Kidney (tissue), 14 donors: Measurements from ENCODE around the gene FHOD1. TPM values are rescaled to one million over a fixed set of nuclear protein-coding genes. Genes with fewer than 3 reads are reported as not detected.

ENCODE experiments used
- DNase-seq, 5 donors: peaks; one replicate each; pipeline ENCODE4 v3.0.0-alpha.2; 2013 to 2020
- FAIRE-seq: peaks from 2 replicates; lab custom pipeline; 2012; peaks lifted over from hg19 to GRCh38; lab: Jason Lieb, UNC
- H3K27ac ChIP-seq, 2 donors: one replicate each; pipeline ENCODE4 v1.7.0; 2013; ENCODE audit warnings: low read depth in 2 of 2, low read length in 2 of 2, inconsistent platforms in 1 of 2
- H3K27me3 ChIP-seq: one replicate; pipeline ENCODE4 v1.7.1; 2013; ENCODE audit warnings: low read length, inconsistent platforms; ENCODE audit not compliant: control insufficient read depth, insufficient read depth
- H3K36me3 ChIP-seq, 3 donors: one replicate each; pipeline versions ENCODE4 v1.7.0 to v1.7.1; 2013; ENCODE audit warnings: low read length in 3 of 3, control low read depth in 1 of 3, inconsistent platforms in 1 of 3; ENCODE audit not compliant: insufficient read depth in 3 of 3, control insufficient read depth in 2 of 3
- H3K4me1 ChIP-seq, 3 donors: one replicate each; pipeline versions ENCODE4 v1.7.0 to v1.7.1; 2013; ENCODE audit warnings: low read length in 3 of 3, inconsistent platforms in 1 of 3, low read depth in 1 of 3; ENCODE audit not compliant: control insufficient read depth in 2 of 3, insufficient read depth in 2 of 3
- H3K4me3 ChIP-seq, 3 donors: one replicate each; pipeline versions ENCODE4 v1.7.0 to v1.8.1; 2013; ENCODE audit warnings: low read length in 3 of 3, control low read depth in 1 of 3, inconsistent platforms in 1 of 3
- H3K9ac ChIP-seq, 3 donors: one replicate each; pipeline versions ENCODE4 v1.7.0 to v1.7.1; 2013; ENCODE audit warnings: low read length in 3 of 3, control low read depth in 1 of 3, inconsistent platforms in 1 of 3
- H3K9me3 ChIP-seq, 3 donors: one replicate each; pipeline versions ENCODE4 v1.7.0 to v1.7.1; 2013; ENCODE audit warnings: low read length in 3 of 3, control low read depth in 1 of 3, inconsistent platforms in 1 of 3; ENCODE audit not compliant: control insufficient read depth in 2 of 3, insufficient read depth in 1 of 3
- CTCF ChIP-seq: IDR thresholded peaks from 3 replicates; pipeline ENCODE4 v1.5.1; 2012; ENCODE audit warnings: mild to moderate bottlenecking, moderate library complexity, borderline replicate concordance; ENCODE audit not compliant: insufficient read depth; ENCODE audit errors: extremely low read depth
- intact Hi-C: fragments of 100-400 bp; cut with DNase I; formaldehyde crosslinking; loops from one replicate; pipeline ENCODE4 v1.11.1; 2022
- polyA plus RNA-seq: library from polyadenylated mRNA; stranded (reverse); fragments of 350-450 nt; fragmentation: Illumina TruSeq; extraction: RNeasy Lipid Tissue Mini Kit (QIAGEN cat#74804); gene quantifications from one replicate; pipeline ENCODE4 v1.2.3, GENCODE V29; 2014; ENCODE audit warnings: low read depth, low replicate concordance; ENCODE audit not compliant: insufficient read depth
- total RNA-seq: library from RNA; stranded (reverse); fragmentation: NEBNext Ultra II Directional; extraction: Animal tissue kit (Norgen Biotek cat#: 25700); gene quantifications from one replicate; pipeline ENCODE4 v1.2.1, GENCODE V29; 2021
- donor health status: control.
- donor health status: control.
- donor health status: control.
- donor health status: control.
- donor health status: control.
- donor health status: DM: yes; HTN: yes; CAD: no.
- donor health status: Normal renal cell carcinoma (clear cell type).

Gene FHOD1
- total and polyA plus RNA-seq, 2 donors from 2014 or later = 21.0 to 30.4 TPM

DNA sequence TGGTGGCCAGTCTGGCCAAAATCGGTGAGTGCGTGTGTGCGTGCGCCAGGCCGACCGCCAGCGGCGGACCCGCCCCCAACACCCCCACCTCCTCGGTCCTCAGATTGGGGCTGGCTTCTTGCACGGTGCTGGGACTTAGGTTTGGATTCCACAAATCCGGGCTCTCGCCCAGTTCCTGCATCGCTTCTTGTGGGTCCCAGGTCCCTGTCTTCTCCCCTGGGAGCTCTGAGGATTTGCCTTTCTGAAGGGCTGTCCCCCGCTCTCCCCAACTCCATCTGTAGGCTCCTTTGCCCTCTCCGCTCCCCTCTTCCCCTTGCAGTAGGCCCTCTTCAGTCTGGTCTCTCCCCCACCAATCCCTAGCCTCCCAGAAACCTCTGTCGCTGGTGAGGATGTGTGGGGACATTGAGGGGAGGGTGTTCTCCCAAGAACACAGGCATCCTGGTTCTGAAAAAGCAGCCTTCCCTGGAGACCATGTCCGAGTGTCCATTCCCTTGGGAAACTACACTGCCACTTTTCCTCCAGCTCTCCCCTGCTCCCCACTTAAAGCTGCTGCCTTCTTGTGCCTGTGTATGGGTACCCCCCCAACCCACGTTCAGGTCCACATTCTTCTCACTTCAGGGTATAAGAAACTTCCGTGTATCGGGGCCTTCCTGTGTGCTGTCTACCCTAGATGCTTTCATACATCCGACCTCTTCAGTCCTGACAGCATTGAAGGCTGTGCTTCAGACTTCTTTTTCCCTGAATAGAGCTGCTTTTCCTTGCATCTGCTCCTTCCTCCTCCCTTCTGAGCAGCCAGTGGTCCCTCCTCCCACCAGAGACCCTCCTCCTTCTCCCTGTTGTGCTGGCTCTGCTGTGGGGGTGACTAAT is 2.1 kb upstream of the FHOD1 start:
- Histone ChIP-seq H3K9ac (peak overlapping the region in 1 of 3 donors; percentile 46), H3K27ac (no peak overlapping the region), H3K4me3 (peak overlapping the region in 2 of 3 donors; percentile 32 to 39), H3K36me3 (no peaks in the 10 kb centered on the region), H3K27me3 (peaks cover 13% of the 10 kb centered on the region), H3K4me1 (peaks cover 0 to 17% (median 0%) of the 10 kb centered on the region in 3 donors), H3K9me3 (no peaks in the 10 kb centered on the region)
- intact Hi-C loops = loop anchor here (10.0 kb wide), 1 partner anchor 225 kb away; no protein-coding TSS in a partner anchor
- DNase-seq (peak in 3 of 5 donors; percentile 3 to 73 (median 40)), FAIRE-seq (no peak)
- no peak for TF ChIP-seq CTCF

- DNase-seq (peak; percentile 26 to 85 (median 62)), FAIRE-seq (no peak)
- peaks cover 0 to 18% (median 7%) of the 10 kb centered on the region in 3 donors for H3K4me1 ChIP-seq
- intact Hi-C loops = no loop called here
- no peak within 1 kb of the TSS for H3K27ac ChIP-seq
- H3K27me3 ChIP-seq = peaks cover 13% of the 10 kb centered on the region
- peak within 1 kb of the TSS in 1 of 3 donors; percentile 46 for H3K9ac ChIP-seq
- peak within 1 kb of the TSS in 2 of 3 donors; percentile 32 to 39 for H3K4me3 ChIP-seq
- TF ChIP-seq CTCF = peak; percentile 18
- H3K36me3 ChIP-seq = no peaks in the 10 kb centered on the region
- H3K9me3 ChIP-seq = no peaks in the 10 kb centered on the region
These were observed 1.3 kb upstream of the FHOD1 start, which contains the start of gene SLC9A5 for GRCh38 chr16:67248401-67249177. Gene SLC9A5, plus strand, starts transcription at chr16:67248979. Its CDS starts 36 bp downstream, at chr16:67249015.

- peaks cover 13% of the 10 kb centered on the region for H3K27me3 ChIP-seq
- DNase-seq (no peak), FAIRE-seq (no peak)
- peak overlapping the region in 1 of 3 donors; percentile 3 for H3K9ac ChIP-seq
- no peak for TF ChIP-seq CTCF
- peaks cover 0 to 19% (median 9%) of the 10 kb centered on the region in 3 donors for H3K4me1 ChIP-seq
- H3K9me3 ChIP-seq = no peaks in the 10 kb centered on the region
- no peak overlapping the region for H3K27ac ChIP-seq
- peak overlapping the region in 2 of 3 donors; percentile 32 to 34 for H3K4me3 ChIP-seq
- intact Hi-C loops = no loop called here
- H3K36me3 ChIP-seq = no peaks in the 10 kb centered on the region
These were observed 756 bp upstream of the FHOD1 start for GRCh38 chr16:67248073-67248400.
